Kidney glomerular epithelial cell (primary cell): ENCODE data around the gene FGF1.
"Not testable (repeated sequence)": the region's sequence is repeated elsewhere in the genome, so short reads cannot be mapped to it uniquely, and the experiment has no call there.

ENCODE experiments used
- DNase-seq: peaks from one replicate; lab custom pipeline; 2025; lab: John Stamatoyannopoulos, UW

FGF1 gene

GRCh38 chr5:142670804-142671203 is 15.1 kb downstream of the FGF1 start:
- no peak for DNase-seq

DNA sequence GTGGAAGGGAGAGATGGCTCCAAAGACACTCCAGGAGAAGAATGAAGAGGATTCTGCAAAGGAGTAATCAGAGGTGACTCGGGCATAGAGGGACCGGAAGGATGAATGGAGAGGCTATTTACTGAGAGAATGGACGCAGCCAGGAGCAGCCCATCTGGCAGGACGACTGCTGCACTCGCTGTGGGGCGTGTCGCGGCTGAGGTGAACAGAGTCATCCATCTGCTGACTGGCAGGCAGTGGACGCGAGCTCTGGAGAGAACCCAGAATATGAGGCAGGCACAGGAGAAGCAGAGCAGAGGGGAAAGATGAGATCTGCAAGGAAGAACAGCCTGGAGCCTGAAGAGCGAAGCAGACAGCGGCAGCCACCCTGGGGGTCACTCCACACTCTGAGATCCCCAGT is 16.4 kb downstream of the FGF1 start:
- no peak for DNase-seq

DNA sequence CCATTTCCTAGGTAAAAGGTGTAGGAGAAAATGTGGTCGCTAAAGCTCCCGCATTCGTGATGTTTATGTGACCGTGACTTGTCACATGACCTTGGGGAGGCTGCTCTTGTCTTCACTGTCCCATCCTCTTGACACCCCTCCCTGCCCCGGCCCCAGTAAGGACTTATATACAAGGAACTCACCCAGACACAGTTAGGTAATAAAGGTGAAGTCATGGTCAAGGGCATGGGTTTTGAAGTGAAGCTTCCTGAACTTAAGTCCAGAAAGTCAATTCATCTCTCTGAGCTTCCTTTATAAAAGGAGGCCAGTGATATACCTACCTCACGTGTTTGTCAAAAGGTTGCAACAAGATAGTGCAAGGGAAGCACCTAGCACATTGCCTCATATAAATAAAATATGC is 17.6 kb downstream of the FGF1 start:
- no peak for DNase-seq

DNA sequence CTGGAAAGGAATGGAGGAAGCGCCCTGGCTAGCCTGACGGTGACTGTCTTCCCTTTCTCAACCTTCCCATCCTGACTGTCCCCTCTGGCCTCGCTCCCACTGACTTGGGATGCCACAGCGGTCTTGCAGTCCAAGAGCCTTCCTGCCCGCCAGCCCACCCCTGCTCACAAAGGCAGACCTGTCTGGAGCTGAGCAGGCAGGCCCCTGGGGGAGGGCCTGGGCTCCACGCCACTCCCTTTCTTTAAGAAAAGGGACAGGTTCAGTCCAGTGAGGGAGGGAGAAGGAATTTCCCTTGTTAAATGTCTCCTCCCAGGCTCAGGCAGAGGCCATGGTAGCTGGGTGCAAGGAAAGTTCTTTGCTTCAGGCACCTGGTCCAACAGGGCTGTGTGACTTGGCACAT is 18.1 kb downstream of the FGF1 start:
- no peak for DNase-seq

DNA sequence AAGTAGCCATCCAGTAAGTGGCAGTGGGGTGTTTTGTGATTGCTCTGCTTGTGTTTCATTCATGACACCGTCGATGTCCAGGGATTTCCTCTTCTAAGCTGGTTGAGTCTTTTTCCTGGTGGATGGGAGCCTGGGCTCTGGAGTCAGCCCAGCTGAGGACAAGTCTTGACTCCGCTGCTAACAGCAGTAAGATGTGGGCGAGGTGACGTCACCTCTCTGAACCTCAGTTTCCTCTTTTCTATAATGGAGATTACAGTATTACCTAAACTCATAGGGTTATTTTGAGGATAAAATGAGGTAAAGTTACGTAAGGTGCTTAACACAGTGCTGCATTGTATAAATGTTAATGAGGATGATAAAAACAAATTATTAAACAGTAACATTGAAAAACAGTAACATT is 21.3 kb downstream of the FGF1 start:
- DNase-seq: no peak

DNA sequence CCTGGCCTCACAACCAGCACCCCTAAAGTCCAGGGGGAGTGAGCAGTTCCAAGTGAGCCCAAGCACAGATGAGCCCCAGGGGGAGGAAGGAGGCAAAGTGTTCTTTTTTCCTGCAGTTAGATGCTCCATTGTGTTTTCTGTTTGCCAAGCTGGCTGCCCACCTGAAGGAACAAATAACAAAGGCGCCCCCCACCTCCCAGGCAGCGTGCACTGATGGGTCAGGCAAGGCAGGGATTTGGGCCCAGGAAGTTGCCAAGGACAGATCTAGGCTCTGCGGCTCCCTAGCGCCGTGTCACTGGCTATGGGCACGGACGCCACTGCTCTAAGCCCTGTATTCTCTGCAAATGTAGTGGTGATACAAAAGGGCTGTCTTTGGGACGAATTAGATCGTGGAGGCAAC is 21.8 kb downstream of the FGF1 start:
- no peak for DNase-seq

- DNase-seq: no peak
Observed at GRCh38 chr5:142663246-142663645, 22.6 kb downstream of the FGF1 start.

GRCh38 chr5:142661957-142662356 is 23.9 kb downstream of the FGF1 start:
- DNase-seq: no peak

GRCh38 chr5:142661143-142661542 is 24.7 kb downstream of the FGF1 start:
- DNase-seq: no peak

- DNase-seq: no peak
Observed at GRCh38 chr5:142660731-142661130, 25.2 kb downstream of the FGF1 start.

- DNase-seq: no peak
Observed at GRCh38 chr5:142660196-142660595, 25.7 kb downstream of the FGF1 start.

GRCh38 chr5:142659405-142659804 is 26.5 kb downstream of the FGF1 start:
- no peak for DNase-seq

GRCh38 chr5:142658278-142658677 is 27.6 kb downstream of the FGF1 start:
- no peak for DNase-seq

GRCh38 chr5:142657446-142657845 is 28.4 kb downstream of the FGF1 start:
- DNase-seq: no peak

- DNase-seq: peak; percentile 30
Observed at GRCh38 chr5:142655339-142656267, 30.3 kb downstream of the FGF1 start.

- DNase-seq: no peak
Observed at GRCh38 chr5:142654578-142655058, 31.3 kb downstream of the FGF1 start.

GRCh38 chr5:142653321-142653720 is 32.6 kb downstream of the FGF1 start:
- no peak for DNase-seq

DNA sequence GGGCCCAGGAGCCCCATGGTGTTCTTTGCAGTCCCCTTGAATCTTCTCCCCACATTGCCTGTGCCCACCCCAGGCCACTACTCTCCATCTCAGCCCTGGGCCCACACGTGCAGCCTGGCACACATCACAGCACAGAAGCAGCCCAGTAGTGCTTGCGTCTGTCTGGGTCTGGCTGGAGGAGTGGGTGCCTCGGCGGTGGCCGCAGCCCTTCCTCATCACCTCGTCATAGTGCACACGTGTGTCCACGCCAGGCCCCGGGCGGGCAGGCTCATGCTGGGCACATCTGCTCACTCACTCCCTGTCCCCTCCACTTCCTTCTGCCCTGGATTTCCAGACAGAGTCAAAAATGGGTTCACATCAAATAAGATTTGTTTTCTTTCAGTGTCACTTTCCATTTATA is 33.3 kb downstream of the FGF1 start:
- DNase-seq: no peak

DNA sequence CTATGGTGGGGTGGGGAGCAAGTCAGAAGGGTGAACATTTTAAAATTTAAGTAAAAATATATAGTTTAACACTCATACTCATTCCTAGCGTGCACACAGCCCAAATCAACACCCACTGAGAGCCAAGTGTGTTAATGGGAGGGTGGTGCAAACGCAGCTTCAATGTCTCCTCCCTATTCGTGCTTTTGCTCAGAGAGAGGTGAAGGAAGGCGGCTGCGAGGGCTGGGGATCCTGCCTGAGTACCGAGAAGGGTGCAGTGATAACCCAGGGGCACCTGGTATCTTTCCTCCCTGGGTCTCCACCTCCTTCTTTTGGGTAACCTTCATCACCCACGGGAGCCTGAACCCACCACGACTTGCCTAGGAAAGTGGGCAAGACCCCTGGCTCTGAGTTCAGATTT is 35.0 kb downstream of the FGF1 start:
- no peak for DNase-seq

GRCh38 chr5:142650060-142650459 is 35.8 kb downstream of the FGF1 start:
- DNase-seq: no peak

DNA sequence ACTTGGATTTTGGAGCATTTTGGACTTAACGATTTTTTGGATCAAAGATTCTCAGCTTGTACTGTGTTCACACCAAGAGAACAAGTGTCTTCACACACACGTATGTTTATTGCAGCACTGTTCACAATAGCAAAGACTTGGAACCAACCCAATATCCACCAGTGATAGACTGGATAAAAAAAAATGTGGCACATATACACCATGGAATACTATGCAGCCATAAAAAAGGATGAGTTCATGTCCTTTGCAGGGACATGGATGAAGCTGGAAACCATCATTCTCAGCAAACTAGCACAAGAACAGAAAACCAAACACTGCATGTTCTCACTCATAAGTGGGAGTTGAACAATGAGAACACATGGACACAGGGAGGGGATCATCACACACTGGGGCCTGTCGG is 37.8 kb downstream of the FGF1 start:
- not testable (repeated sequence) for DNase-seq

GRCh38 chr5:142645456-142645855 is 40.4 kb downstream of the FGF1 start:
- DNase-seq: no peak

DNA sequence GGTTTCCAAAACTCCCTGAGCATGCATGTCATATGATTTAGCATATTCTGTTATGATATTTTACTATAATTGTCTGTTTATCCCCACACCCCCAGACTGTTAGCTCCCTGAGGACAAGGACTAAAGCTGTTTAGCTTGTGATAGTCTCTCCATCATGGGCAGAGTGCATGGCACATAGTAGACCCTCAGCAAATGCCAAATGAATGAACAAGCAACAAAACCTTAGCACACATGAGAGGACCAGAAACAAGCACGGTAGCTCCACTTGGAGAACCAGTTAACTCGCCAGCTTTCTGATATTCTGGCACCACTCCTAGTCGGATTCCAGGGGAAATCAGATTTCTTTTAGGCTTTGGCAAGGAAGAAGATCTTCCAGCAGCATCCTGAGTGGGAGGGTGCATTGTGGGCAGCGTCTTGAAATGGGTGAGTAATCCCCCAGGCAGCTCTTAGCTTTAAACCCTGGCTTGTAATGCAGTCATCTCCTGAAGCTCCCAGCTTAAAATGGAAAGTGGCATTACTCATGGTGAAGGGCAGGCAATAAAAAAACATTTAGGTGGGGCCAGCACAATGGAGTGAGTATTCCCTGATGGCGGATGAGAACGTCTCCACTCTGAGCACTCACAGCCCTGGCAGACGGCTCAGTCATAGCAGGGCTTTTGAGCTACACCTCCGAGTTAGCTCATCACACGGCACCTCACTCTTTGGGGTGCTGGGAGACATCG is 41.1 kb downstream of the FGF1 start:
- peak; percentile 96 for DNase-seq
